NCI-H2196 (cell line): ENCODE measurements around the gene TPT1.
"Not testable (repeated sequence)": the region's sequence is repeated elsewhere in the genome, so short reads cannot be mapped to it uniquely, and the experiment has no call there.

ENCODE experiments used
- DNase-seq: peaks from one replicate; lab custom pipeline; 2025; ENCODE audit not compliant: unreplicated experiment; lab: John Stamatoyannopoulos, UW

The TPT1 gene

DNA sequence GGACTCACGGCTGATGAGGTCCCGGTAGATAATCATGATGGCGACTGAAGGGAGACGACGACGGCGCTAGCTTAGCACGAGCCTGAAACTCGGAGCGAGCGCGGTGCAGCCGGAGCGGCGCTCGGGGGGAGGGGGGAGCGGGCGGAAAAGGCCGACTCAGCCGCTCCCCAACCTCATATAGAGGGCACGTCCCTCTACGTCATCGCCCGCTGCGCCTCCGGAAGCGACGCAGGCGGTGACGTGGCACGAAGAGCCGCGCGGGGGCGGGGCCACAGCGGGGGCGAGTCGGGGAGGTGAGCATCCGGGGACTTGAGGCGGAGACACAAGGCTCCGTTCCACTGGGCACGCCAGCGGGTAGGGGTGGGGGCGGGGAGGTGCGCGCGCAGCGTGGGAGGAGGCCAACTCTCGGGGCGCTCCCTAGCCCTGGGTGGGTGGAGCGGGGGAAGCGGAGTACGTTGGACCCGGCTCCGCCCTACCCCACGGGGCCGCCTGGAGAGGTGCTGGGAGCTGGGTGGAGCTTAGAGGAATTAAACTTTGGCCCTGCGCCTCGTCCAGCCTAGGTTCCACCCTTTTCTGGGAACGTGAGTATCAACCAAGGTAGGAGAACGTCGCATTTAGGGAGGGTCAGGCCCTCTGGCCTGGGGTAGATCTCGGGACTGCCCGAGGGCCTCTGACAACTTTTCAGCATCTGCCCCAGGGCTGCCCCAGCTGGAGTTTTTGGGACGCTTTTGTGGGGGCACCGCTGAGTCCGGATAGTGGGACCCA is at the start of gene TPT1:
TPT1 (minus strand) TSS at position 150 of the 765 bp plus-strand sequence; CDS start at position 36, 114 bp downstream.
- DNase-seq, result peak; percentile 92

DNA sequence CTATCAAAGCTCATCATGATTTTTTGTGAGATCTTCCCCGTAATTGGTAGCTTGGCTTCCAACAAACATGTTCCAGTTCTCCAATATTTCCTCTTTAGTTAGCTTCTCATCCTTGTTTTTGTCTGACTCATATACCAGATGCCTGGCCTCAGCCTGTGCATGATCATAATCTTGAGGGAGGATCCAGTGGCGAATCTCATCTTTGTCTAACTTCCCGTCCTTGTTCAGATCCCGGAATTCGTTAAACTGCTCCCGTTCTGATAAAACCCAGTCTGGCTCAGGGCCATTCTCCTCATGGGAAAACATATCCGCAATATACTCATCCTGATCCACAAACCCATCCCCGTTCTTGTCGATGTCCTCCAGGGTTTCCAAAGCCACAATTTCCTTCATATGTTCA is 49.4 kb upstream of the TPT1 start:
- not testable (repeated sequence) for DNase-seq

DNA sequence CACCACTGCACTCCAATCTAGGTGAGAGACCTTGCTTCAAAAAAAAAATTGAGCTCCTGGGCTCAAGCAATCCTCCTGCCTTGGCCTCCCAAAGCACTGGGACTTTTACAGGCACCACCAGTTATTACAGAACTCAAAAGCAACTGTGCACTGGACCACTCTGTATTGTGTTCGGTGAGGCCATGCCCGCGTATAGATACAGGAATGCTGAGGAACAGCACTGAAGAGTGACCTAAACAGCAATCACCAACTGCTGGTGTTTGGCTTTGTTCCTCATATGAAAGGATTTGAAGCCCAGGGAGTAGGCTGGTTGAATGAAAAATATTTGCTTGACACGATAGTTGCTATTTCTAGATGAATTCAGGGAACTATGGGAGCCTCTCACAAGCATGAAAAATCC is 47.7 kb upstream of the TPT1 start:
- no peak for DNase-seq

DNA sequence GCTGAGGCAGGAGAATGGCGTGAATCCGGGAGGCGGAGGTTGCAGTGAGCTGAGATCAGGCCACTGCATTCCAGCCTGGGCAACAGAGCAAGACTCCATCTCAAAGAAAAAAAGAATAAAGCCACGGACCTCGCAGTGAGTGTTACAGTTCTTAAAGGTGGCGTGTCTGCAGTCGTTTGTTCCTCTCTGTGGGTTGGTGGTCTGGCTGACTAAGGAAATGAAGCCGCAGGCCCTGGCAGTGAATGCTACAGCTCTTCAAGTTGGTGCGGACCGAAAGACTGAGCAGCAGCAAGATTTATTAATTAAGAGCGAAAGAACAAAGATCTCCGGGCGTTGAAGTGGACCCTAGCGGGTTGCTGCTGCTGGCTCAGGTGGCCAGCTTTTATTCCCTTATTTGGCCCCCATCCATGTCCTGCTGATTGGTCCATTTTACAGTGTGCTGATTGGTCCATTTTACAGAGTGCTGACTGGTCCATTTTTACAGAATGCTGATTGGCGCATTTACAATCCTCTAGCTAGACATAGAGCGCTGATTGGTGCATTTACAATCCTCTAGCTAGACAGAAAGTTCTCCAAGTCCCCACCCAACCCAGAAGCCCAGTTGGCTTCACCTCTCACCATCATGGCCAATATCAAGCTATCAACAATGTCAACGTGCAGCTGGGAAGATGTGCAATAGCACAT is 46.1 kb upstream of the TPT1 start:
- DNase-seq, result not testable (repeated sequence)

DNA sequence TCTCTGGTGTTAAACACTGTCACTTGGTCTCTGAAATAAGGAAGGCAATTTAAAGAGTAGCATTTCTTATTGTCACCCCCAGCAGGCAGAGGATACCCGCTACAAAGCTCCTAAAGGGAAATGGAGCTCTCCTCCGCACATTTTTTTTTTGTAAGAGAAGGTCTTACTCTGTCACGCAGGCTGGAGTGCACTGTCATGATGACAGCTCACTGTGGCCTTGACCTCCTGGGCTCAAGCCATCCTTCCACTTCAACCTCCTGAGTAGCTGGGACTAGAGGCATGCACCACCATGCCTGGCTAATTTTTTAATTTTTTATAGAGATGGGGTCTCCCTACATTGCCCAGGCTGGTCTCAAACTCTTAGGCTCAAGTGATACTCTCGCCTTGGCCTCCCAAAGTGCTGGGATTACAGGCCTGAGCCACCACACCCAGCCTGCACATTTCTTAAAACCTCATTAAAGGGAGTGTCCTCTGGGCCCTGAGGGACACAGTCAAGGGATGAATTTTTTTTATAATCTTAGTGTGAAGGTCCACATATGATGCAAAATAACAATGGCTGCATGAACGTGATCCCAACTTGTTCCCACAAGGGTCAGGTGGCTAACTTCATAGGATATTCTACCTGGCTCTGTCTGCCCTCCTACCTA is 45.0 kb upstream of the TPT1 start:
- no peak for DNase-seq

DNA sequence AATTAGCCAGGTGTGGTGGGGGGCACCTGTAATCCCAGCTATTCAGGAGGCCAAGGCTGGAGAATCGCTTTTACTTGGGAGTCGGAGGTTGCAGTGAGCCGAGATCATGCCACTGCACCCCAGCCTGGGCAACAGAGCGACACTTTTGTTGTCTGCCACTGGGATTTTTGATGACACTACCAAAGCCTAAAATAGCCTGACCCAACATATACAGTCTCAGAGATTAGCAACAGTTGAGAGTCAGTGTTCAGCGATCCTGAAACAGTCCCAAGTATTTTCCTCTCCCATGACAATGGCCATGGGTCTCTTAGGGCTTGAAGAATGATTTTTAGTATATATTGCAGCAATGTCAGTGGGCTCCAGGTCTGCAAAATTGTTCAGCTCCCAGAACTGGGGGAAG is 44.3 kb upstream of the TPT1 start:
- no peak for DNase-seq

DNA sequence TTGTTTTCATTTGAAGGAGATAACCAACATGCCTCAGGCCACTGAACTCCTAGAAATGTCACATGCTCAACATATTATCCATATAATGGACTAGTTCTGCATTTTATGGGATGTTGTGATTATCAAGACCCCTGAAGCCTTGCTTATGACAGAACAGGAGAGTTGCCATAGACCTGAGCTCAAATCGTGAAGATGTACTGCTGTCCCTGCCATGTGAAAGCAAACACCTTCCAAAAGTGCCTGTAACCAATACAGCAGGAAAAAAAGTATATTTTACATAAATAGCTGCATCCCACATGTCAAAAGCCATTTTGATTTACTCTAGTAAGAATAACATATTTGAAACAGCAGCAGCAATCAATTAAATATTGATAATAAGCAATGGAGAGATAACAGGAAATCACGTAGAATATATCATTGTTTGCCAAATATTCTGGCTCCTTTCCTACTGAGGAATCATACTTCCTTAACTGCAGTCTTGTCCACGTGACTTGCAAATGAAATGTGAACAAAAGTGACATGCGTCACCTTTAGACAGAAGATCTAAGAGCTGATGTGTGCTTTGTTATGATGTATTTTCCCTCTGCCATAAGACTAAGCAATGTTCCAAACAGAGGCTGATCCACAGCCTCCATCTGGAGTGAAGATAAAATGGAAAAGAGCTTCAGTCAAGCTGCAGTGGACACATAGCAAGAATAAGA is 43.6 kb upstream of the TPT1 start:
- no peak for DNase-seq

DNA sequence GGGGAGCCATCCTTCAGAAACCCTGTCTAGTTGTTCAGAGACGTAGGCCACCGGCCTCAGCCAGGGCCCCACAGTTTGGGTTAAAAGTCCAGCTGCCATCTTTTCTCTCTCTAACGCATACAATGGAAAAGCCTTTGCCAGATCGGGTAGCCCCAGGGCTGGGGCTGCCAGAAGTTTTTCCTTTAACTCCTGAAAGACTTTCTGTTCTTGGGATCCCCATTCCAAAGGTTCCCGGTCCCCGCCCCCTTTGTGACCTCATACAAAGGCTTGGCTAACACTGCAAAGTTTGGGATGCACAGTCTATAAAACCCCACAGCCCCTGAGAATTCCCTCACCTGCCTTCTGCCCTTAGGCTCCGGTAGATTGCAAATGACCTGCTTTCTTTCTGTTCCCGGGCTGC is 41.8 kb upstream of the TPT1 start:
- not testable (repeated sequence) for DNase-seq

DNA sequence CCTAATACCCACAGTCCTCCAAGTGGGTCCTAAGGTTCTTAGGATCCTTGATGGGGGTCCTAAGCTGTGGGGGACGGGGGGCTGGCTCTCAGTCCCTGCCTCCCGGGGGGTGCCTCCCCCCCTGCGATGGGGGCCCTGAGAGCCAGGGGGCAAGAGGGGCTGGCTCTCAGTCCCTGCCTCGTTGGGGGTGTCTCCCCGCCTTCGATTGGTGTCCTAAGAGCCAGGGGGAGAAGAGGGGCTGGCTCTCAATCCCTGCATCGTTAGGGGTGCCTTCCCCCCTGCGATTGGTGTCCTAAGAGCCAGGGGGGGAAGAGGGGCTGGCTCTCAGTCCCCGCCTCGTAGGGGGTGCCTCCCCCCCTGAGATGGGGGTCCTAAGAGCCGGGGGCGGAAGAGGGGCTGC is 40.2 kb upstream of the TPT1 start:
- no peak for DNase-seq

DNA sequence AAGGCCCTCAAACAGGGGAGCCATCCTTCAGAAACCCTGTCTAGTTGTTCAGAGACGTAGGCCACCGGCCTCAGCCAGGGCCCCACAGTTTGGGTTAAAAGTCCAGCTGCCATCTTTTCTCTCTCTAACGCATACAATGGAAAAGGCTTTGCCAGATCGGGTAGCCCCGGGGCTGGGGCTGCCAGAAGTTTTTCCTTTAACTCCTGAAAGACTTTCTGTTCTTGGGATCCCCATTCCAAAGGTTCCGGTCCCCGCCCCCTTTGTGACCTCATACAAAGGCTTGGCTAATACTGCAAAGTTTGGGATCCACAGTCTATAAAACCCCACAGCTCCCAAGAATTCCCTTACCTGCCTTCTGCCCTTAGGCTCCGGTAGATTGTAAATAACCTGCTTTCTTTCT is 39.7 kb upstream of the TPT1 start:
- DNase-seq, result not testable (repeated sequence)

DNA sequence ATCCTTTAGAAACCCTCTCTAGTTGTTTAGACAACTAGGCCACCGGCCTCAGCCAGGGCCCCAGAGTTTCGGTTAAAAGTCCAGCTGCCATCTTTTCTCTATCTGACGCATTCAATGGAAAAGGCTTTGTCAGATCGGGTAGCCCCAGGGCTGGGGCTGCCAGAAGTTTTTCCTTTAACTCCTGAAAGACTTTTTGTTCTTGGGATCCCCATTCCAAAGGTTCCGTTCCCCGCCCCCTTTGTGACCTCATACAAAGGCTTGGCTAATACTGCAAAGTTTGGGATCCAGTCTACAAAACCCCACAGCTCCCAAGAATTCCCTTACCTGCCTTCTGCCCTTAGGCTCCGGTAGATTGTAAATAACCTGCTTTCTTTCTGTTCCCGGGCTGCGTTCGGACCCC is 38.5 kb upstream of the TPT1 start:
- not testable (repeated sequence) for DNase-seq

DNA sequence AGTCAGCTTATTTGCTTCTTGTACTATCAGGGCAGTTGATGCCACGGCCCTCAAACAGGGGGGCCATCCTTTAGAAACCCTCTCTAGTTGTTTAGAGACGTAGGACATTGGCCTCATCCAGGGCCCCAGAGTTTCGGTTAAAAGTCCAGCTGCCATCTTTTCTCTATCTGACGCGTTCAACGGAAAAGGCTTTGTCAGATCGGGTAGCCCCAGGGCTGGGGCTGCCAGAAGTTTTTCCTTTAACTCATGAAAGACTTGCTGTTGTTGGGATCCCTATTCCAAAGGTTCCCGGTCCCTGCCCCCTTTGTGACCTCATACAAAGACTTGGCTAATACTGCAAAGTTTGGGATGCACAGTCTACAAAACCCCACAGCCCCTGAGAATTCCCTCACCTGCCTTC is 37.8 kb upstream of the TPT1 start:
- not testable (repeated sequence) for DNase-seq

DNA sequence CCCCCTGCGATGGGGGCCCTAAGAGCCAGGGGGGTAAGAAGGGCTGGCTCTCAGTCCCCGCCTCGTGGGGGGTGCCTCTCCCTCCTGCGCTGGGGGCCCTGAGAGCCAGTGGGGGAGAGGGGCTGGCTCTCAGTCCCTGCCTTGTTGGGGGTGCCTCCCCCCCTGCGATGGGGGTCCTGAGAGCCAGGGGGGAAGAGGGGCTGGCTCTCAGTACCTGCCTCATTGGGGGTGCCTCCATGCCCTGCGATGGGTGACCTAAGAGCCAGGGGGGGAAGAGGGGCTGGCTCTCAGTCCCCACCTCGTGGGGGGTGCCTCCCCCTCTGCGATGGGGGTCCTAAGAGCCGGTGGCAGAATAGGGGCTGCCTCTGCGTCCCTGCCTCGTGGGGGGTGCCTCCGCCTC is 36.3 kb upstream of the TPT1 start:
- DNase-seq, result not testable (repeated sequence)

DNA sequence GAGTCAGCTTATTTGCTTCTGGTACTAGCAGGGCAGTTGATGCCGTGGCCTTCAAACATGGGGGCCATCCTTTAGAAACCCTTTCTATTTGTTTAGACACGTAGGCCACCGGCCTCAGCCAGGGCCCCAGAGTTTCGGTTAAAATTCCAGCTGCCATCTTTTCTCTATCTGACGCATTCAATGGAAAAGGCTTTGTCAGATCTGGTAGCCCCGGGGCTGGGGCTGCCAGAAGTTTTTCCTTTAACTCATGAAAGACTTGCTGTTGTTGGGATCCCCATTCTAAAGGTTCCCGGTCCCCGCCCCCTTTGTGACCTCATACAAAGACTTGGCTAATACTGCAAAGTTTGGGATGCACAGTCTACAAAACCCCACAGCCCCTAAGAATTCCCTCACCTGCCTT is 35.7 kb upstream of the TPT1 start:
- DNase-seq, result not testable (repeated sequence)

DNA sequence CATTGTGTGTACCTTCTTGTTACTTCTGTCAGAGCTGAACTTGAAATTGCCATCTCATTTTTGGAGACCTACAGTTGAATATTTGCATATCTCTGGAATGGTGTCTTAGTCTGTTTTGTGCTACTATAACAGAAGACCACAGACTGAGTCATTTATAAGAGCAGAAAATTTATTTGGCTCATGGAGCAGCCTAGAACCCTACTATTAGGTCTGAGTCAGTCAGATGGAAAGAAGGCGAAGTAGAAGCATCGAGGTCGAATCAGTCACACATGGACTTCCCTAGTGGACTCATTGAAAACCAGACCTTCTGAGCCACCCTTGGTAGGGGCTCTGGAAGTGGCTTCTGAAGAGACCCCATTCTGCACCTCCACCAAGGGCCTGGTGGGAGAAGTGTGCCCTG is 33.9 kb upstream of the TPT1 start:
- no peak for DNase-seq

DNA sequence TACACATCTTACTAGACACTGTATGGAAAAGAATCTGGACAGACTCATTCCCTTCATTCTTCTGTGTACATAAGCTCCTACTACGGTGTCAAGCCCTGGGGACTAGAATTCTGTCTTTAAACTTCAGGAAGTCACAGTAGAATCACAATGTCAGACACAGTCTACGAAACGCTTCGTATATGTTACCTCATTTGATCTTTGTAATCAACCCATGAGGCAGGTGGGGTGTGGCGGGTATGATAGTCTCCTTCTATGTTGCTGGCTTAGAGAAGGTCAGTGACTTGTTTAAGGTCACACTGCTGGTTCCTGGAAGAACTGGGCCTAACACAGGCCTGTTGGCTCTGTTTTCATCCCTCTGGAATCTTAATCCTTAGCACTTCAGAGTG is 32.2 kb upstream of the TPT1 start:
- no peak for DNase-seq

DNA sequence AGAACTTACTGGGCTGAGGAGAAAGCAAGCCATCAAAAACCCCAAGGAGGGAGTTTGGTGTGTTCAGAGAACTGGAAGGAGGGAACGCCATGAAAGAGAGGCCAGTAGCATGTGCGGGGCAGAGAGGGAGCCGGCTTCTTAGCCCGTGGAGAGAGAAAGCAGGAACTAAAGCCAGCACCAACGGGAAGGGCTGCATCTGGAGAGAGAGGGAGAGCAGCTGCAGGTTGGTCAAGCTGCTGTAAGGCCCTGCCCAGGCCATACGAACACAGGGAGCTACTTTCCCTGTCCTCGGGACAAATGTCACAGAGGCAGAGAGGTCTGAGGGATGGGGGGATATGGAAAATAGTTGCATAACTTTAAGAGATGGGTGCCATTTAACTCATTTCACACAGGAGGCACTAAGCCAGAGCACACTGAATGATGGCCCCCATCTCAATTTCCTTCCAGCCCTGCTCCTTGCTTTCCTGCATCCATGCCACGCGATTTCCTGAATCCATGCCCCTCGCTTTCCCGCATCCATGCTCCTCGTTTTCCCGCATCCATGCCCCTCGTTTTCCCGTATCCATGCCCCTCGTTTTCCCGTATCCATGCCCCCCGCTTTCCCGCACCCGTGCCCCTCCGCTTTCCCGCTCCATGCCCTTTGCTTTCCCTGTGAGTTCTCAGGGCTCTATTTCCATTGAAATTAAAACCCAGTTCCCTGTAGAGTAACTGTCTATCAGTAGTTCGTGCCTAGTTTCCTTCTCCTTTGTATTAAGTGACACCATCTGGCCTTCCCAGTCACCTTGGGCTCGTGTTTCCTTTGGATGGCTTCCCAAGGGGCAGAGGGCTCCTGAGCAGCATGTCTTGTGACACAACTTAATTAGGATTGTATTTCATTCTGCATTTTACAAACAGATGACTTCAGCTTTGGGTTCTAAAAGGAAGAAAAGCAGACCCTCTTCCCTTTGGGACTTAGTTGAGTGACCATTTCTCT is 31.5 kb upstream of the TPT1 start:
- no peak for DNase-seq

DNA sequence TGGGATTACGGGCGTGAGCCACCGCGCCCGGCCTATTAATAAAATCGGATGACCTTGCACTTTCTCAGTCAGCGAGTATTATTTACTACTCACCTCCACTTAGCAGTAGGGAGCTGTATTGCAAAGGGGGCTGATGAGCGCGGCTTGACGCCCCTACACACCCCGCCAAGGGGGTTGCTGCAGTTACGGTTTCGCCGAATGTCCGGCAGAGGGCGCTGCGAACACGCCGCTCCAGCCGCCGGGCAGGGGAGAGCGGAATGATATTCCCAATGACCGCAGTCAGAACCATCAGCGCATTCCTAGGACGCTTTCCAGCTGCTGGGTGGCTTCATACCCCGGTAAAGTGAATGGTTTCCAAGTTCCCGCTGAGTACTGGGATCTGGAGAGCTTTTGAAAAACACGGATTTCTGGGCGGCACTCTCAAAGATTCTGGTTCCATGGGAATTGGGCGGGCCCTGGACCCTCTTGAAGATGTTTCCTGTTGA is 30.0 kb upstream of the TPT1 start:
- no peak for DNase-seq

DNA sequence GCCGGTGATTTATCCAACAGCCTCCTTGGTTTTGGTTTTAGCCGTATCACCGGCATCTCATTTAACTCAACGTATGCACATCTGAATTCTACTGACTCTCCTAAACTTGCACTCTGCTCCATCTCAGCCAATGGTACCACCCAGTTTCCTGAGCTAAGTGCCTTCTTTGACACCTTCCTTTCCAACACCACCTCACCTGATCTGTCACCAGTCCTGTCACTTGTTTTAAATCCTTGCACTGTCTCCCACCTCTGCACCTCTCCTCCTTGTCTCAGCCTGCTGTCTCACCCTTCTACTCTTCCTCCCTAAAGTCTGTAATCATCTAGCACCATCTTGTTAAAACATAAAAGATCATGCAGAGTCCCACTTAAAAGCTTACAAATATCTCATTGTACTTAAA is 28.1 kb upstream of the TPT1 start:
- DNase-seq, result no peak

DNA sequence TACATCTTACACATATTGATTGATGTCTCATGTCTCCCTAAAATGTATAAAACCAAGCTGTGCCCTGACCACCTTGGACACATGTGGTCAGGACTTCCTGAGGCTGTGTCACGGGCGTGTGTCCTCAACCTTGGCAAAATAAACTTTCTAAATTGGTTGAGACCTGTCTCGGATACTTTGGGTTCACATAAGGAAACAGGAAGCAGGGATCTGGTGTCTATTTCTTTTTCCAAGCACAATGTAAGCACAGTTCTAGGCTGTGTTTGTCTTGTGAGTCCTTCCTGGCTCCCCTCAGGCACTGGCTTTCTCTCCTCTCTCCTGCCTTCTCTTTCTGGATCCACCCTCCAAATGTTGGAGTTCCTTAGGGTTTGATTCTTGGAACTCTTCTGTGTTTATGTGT is 27.6 kb upstream of the TPT1 start:
- DNase-seq, result no peak
